ENCODE data around the gene NBAS. TPM values are rescaled to one million over a fixed set of nuclear protein-coding genes. Genes with fewer than 3 reads are reported as not detected.

The NBAS gene
- total and polyA plus RNA-seq, 2 experiments from 2014 or later: 21.2 to 51.8 TPM

- 70 to 80% methylated on average over 3 of the region's 3 CpGs for WGBS, 2 experiments (ENCODE audit: low coverage in 1 of 2, low lambda C conversion rate in 2 of 2, missing lambda C conversion rate in 2 of 2)
- Histone ChIP-seq H3K4me3 (no peak overlapping the region), H3K9ac (no peak overlapping the region), H3F3A (ENCODE audit: insufficient read depth) (no peaks in the 10 kb centered on the region), H3K27me3 (replicated peaks; ENCODE audit: insufficient read depth) (no peaks in the 10 kb centered on the region), H3K9me3 (ENCODE audit: low read depth) (no peaks in the 10 kb centered on the region), H3K27ac (no peak overlapping the region), H3K4me1 (ENCODE audit: insufficient read depth) (no peaks in the 10 kb centered on the region), H4K20me1 (ENCODE audit: insufficient read depth) (no peaks in the 10 kb centered on the region), H3K36me3 (ENCODE audit: low read depth) (no peaks in the 10 kb centered on the region), H3K79me2 (ENCODE audit: insufficient read depth) (no peaks in the 10 kb centered on the region), H3K4me2 (ENCODE audit: unreplicated experiment) (no peak overlapping the region), H3K9me2 (ENCODE audit: insufficient read depth) (no peaks in the 10 kb centered on the region), H2AFZ (peak overlapping the region; percentile 44; the same call in 1 of the 2 replicates)
- no peak for TF ChIP-seq EZH2 (IDR thresholded peaks at IDR 0.05; ENCODE audit: insufficient read depth, poor library complexity, severe bottlenecking)
- no peak for TF ChIP-seq EZH2phosphoT487 (IDR thresholded peaks at IDR 0.05; ENCODE audit: insufficient read depth, low read depth)
- no peak for DNase-seq
- in situ Hi-C loops (cut with MboI): no loop called here
Measured at GRCh38 chr2:15571729-15572128, 10.6 kb upstream of the NBAS start.

DNA sequence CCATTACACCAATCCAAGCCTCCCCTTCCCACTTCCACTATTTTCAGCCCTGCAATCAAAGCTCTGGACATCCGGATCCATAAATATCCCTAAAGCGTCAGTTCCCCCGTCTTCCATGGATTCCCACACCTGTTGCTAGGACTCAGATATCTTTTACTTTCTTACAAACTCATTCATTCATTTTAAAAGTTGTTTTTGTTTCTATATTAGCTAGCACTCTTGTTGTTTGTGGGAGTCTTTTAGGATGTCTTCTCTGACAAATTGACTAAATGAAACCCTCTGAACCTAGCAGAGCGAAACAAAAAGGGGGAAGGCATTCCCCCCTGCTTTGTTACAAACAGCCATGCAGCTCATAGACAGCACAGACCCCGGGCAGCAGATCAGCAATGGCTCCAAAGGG, 9.0 kb upstream of the NBAS start:
- Histone ChIP-seq H3K36me3 (ENCODE audit: low read depth) (no peaks in the 10 kb centered on the region), H4K20me1 (ENCODE audit: insufficient read depth) (no peaks in the 10 kb centered on the region), H3K4me3 (no peak overlapping the region), H3K27ac (no peak overlapping the region), H3F3A (ENCODE audit: insufficient read depth) (no peaks in the 10 kb centered on the region), H3K9ac (no peak overlapping the region), H3K27me3 (replicated peaks; ENCODE audit: insufficient read depth) (no peaks in the 10 kb centered on the region), H3K4me2 (ENCODE audit: unreplicated experiment) (no peak overlapping the region), H3K9me3 (ENCODE audit: low read depth) (no peaks in the 10 kb centered on the region), H2AFZ (peak overlapping the region; percentile 41; the same call in 1 of the 2 replicates), H3K79me2 (ENCODE audit: insufficient read depth) (no peaks in the 10 kb centered on the region), H3K9me2 (ENCODE audit: insufficient read depth) (no peaks in the 10 kb centered on the region), H3K4me1 (ENCODE audit: insufficient read depth) (no peaks in the 10 kb centered on the region)
- no peak for DNase-seq
- TF ChIP-seq EZH2phosphoT487 (IDR thresholded peaks at IDR 0.05; ENCODE audit: insufficient read depth, low read depth) (no peak), EZH2 (IDR thresholded peaks at IDR 0.05; ENCODE audit: insufficient read depth, poor library complexity, severe bottlenecking) (no peak)
- 36 to 37% methylated on average over 5 of the region's 5 CpGs for WGBS, 2 experiments (ENCODE audit: low coverage in 1 of 2, low lambda C conversion rate in 2 of 2, missing lambda C conversion rate in 2 of 2)
- in situ Hi-C loops (cut with MboI): no loop called here

- Histone ChIP-seq H3K27ac (no peak overlapping the region), H3K36me3 (ENCODE audit: low read depth) (no peaks in the 10 kb centered on the region), H3K4me1 (ENCODE audit: insufficient read depth) (no peaks in the 10 kb centered on the region), H3K9ac (no peak overlapping the region), H3K79me2 (ENCODE audit: insufficient read depth) (no peaks in the 10 kb centered on the region), H3K4me2 (ENCODE audit: unreplicated experiment) (no peak overlapping the region), H3K9me2 (ENCODE audit: insufficient read depth) (no peaks in the 10 kb centered on the region), H3K9me3 (ENCODE audit: low read depth) (no peaks in the 10 kb centered on the region), H4K20me1 (ENCODE audit: insufficient read depth) (no peaks in the 10 kb centered on the region), H3F3A (ENCODE audit: insufficient read depth) (no peaks in the 10 kb centered on the region), H3K27me3 (replicated peaks; ENCODE audit: insufficient read depth) (no peaks in the 10 kb centered on the region), H2AFZ (no peak overlapping the region), H3K4me3 (no peak overlapping the region)
- WGBS, 2 experiments (ENCODE audit: low coverage in 1 of 2, low lambda C conversion rate in 2 of 2, missing lambda C conversion rate in 2 of 2): 84 to 85% methylated on average over 12 of the region's 12 CpGs
- in situ Hi-C loops (cut with MboI): no loop called here
- no peak for DNase-seq
- TF ChIP-seq EZH2 (IDR thresholded peaks at IDR 0.05; ENCODE audit: insufficient read depth, poor library complexity, severe bottlenecking): no peak
- TF ChIP-seq EZH2phosphoT487 (IDR thresholded peaks at IDR 0.05; ENCODE audit: insufficient read depth, low read depth): no peak
Measured at GRCh38 chr2:15568874-15569273, 7.7 kb upstream of the NBAS start.

GRCh38 chr2:15566912-15567311, 5.8 kb upstream of the NBAS start:
- Histone ChIP-seq H3K79me2 (ENCODE audit: insufficient read depth) (no peaks in the 10 kb centered on the region), H3K4me1 (ENCODE audit: insufficient read depth) (peaks cover 4% of the 10 kb centered on the region), H2AFZ (no peak overlapping the region), H3K36me3 (ENCODE audit: low read depth) (no peaks in the 10 kb centered on the region), H3K27ac (no peak overlapping the region), H4K20me1 (ENCODE audit: insufficient read depth) (no peaks in the 10 kb centered on the region), H3K9ac (no peak overlapping the region), H3K9me2 (ENCODE audit: insufficient read depth) (no peaks in the 10 kb centered on the region), H3K27me3 (replicated peaks; ENCODE audit: insufficient read depth) (no peaks in the 10 kb centered on the region), H3F3A (ENCODE audit: insufficient read depth) (peaks cover 7% of the 10 kb centered on the region), H3K4me2 (ENCODE audit: unreplicated experiment) (no peak overlapping the region), H3K9me3 (ENCODE audit: low read depth) (no peaks in the 10 kb centered on the region), H3K4me3 (no peak overlapping the region)
- TF ChIP-seq EZH2 (IDR thresholded peaks at IDR 0.05; ENCODE audit: insufficient read depth, poor library complexity, severe bottlenecking) (no peak), EZH2phosphoT487 (IDR thresholded peaks at IDR 0.05; ENCODE audit: insufficient read depth, low read depth) (no peak)
- in situ Hi-C loops (cut with MboI): no loop called here
- DNase-seq: no peak
- 67 to 71% methylated on average over 6 of the region's 6 CpGs for WGBS, 2 experiments (ENCODE audit: low coverage in 1 of 2, low lambda C conversion rate in 2 of 2, missing lambda C conversion rate in 2 of 2)

All from GM23248 (cell line).